Measurements from ENCODE around the gene SPINK7.
"Not testable (repeated sequence)": the region's sequence is repeated elsewhere in the genome, so short reads cannot be mapped to it uniquely, and the experiment has no call there.

SPINK7 gene

GRCh38 chr5:148312153-148312552 is at the start of gene SPINK7:
Gene SPINK7, plus strand, starts transcription at chr5:148312423. Its CDS starts 61 bp downstream, at chr5:148312484.
- DNase-seq, result no peak

- DNase-seq, result no peak
Measured at GRCh38 chr5:148267962-148268361, 44.3 kb upstream of the SPINK7 start.

GRCh38 chr5:148268566-148268965 is 43.7 kb upstream of the SPINK7 start, which contains the start of gene SPINK13:
Gene SPINK13, plus strand, starts transcription at chr5:148268794. Its CDS starts 1,279 bp downstream, at chr5:148270073.
- no peak for DNase-seq

GRCh38 chr5:148275129-148275528 is 37.1 kb upstream of the SPINK7 start:
- DNase-seq, result not testable (repeated sequence)

GRCh38 chr5:148280893-148281292 is 31.3 kb upstream of the SPINK7 start:
- DNase-seq, result not testable (repeated sequence)

GRCh38 chr5:148281336-148281735 is 30.9 kb upstream of the SPINK7 start:
- DNase-seq, result not testable (repeated sequence)

GRCh38 chr5:148290271-148291195 is 21.7 kb upstream of the SPINK7 start:
- DNase-seq, result no peak

GRCh38 chr5:148297731-148298130 is 14.5 kb upstream of the SPINK7 start:
- no peak for DNase-seq

- DNase-seq, result no peak
Measured at GRCh38 chr5:148306446-148306845, 5.8 kb upstream of the SPINK7 start.

- DNase-seq, result no peak
Measured at GRCh38 chr5:148309019-148309418, 3.2 kb upstream of the SPINK7 start.

- DNase-seq, result no peak
Measured at GRCh38 chr5:148309746-148310145, 2.5 kb upstream of the SPINK7 start.

- no peak for DNase-seq
Measured at GRCh38 chr5:148311484-148311883, 739 bp upstream of the SPINK7 start.

- no peak for DNase-seq
Measured at GRCh38 chr5:148314187-148314586, 2.0 kb downstream of the SPINK7 start.

GRCh38 chr5:148314731-148315130 is 2.5 kb downstream of the SPINK7 start:
- DNase-seq, result no peak

GRCh38 chr5:148320011-148320963 is 8.1 kb downstream of the SPINK7 start:
- DNase-seq, result peak; percentile 35

- no peak for DNase-seq
Measured at GRCh38 chr5:148333262-148333849, 21.1 kb downstream of the SPINK7 start.

- DNase-seq, result no peak
Measured at GRCh38 chr5:148335259-148335658, 23.0 kb downstream of the SPINK7 start, which contains the start of gene SPINK9. Gene SPINK9, plus strand, starts transcription at chr5:148335559. Its CDS starts 55 bp downstream, at chr5:148335614.

- DNase-seq, result no peak
Measured at GRCh38 chr5:148336704-148337435, 24.6 kb downstream of the SPINK7 start.

GRCh38 chr5:148342371-148343045 is 30.3 kb downstream of the SPINK7 start:
- DNase-seq, result no peak

GRCh38 chr5:148343046-148343407 is 30.8 kb downstream of the SPINK7 start:
- DNase-seq, result no peak

Measured in stimulated activated CD8-positive, alpha-beta memory T cell treated with anti-CD3 and anti-CD28 coated beads, Interleukin-4, amount 100 ng/mL, for 48 hours (primary cell).